Spleen (tissue), 7 donors: ENCODE results near the gene COBLL1.

Source experiments
- POLR2A ChIP-seq, 3 donors: fragments of 450-650 bp; IDR thresholded peaks; one replicate each; pipeline ENCODE4 v1.5.1; 2017; ENCODE audit warnings: antibody characterized with exemption in 3 of 3, mild to moderate bottlenecking in 1 of 3
- POLR2AphosphoS5 ChIP-seq, 3 donors: sonication (generic); formaldehyde crosslinking; IDR thresholded peaks; one replicate each; pipeline ENCODE4 v1.5.1; 2017; ENCODE audit warnings: antibody characterized with exemption in 3 of 3
- TF ChIP-seq, protein P1 (sequence below), 11 experiments: fragments of 200-600 bp in 7 of 11; fragments of 450-650 bp in 4 of 11; sonication (generic) in 4 of 11; IDR thresholded peaks in 8 of 11; conservative IDR thresholded peaks in 3 of 11; 1 replicate in 7 of 11; 2 replicates in 4 of 11; pipeline versions ENCODE4 v1.4.0 to v1.8.0; 2016 to 2021; ENCODE audit warnings: antibody characterized with exemption in 11 of 11, inconsistent platforms in 4 of 11, mild to moderate bottlenecking in 1 of 11
- donor health status: DM: no; HTN: no; CAD: no; lungs with moderate emphysema.
- donor health status: DM: no; HTN: no; CAD: no.
- donor health status: DM: no; HTN: no; CAD: no.

GRCh38 chr2:164734196-164734595, 107.4 kb downstream of the COBLL1 start:
- TF ChIP-seq POLR2AphosphoS5 (IDR thresholded peaks at IDR 0.05) = no peak
- TF ChIP-seq, protein P1, sequence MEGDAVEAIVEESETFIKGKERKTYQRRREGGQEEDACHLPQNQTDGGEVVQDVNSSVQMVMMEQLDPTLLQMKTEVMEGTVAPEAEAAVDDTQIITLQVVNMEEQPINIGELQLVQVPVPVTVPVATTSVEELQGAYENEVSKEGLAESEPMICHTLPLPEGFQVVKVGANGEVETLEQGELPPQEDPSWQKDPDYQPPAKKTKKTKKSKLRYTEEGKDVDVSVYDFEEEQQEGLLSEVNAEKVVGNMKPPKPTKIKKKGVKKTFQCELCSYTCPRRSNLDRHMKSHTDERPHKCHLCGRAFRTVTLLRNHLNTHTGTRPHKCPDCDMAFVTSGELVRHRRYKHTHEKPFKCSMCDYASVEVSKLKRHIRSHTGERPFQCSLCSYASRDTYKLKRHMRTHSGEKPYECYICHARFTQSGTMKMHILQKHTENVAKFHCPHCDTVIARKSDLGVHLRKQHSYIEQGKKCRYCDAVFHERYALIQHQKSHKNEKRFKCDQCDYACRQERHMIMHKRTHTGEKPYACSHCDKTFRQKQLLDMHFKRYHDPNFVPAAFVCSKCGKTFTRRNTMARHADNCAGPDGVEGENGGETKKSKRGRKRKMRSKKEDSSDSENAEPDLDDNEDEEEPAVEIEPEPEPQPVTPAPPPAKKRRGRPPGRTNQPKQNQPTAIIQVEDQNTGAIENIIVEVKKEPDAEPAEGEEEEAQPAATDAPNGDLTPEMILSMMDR (IDR thresholded peaks at IDR 0.05 in 8 of 11, conservative IDR thresholded peaks at IDR 0.05 in 3 of 11) = no peak
- TF ChIP-seq POLR2A (IDR thresholded peaks at IDR 0.05) = no peak
